Liver (tissue), 9 donors: ENCODE results near the gene EHMT1. TPM values are rescaled to one million over a fixed set of nuclear protein-coding genes. Genes with fewer than 3 reads are reported as not detected.

ENCODE experiments used
- DNase-seq: peaks from one replicate; pipeline ENCODE4 v3.0.0-alpha.2; 2017; ENCODE audit warnings: low spot score
- H3K27ac ChIP-seq, 2 donors: one replicate each; pipeline ENCODE4 v1.7.0; 2013; ENCODE audit warnings: inconsistent platforms in 2 of 2, low read length in 2 of 2, control low read depth in 1 of 2, low read depth in 1 of 2, mild to moderate bottlenecking in 1 of 2
- H3K27me3 ChIP-seq, 4 donors: one replicate each; pipeline versions ENCODE4 v1.6.1 to v1.7.0; 2013; ENCODE audit warnings: low read length in 3 of 4, inconsistent platforms in 1 of 4, mild to moderate bottlenecking in 1 of 4, moderate library complexity in 1 of 4; ENCODE audit not compliant: control insufficient read depth in 4 of 4, insufficient read depth in 4 of 4
- H3K36me3 ChIP-seq, 4 donors: one replicate each; pipeline versions ENCODE4 v1.6.1 to v1.7.0; 2013; ENCODE audit warnings: low read length in 3 of 4, mild to moderate bottlenecking in 3 of 4, low read depth in 1 of 4, moderate library complexity in 1 of 4; ENCODE audit not compliant: control insufficient read depth in 4 of 4, insufficient read depth in 3 of 4
- H3K4me1 ChIP-seq, 4 donors: one replicate each; pipeline versions ENCODE4 v1.6.1 to v1.7.0; 2013; ENCODE audit warnings: low read length in 3 of 4, mild to moderate bottlenecking in 3 of 4, moderate library complexity in 1 of 4; ENCODE audit not compliant: control insufficient read depth in 4 of 4, insufficient read depth in 4 of 4
- H3K4me3 ChIP-seq, 3 donors: one replicate each; pipeline versions ENCODE4 v1.6.1 to v1.7.0; 2013; ENCODE audit warnings: low read length in 3 of 3, control low read depth in 1 of 3, low read depth in 1 of 3, mild to moderate bottlenecking in 1 of 3
- H3K9ac ChIP-seq, 2 donors: one replicate each; pipeline ENCODE4 v1.7.0; 2013; ENCODE audit warnings: low read length in 2 of 2, mild to moderate bottlenecking in 2 of 2, moderate library complexity in 2 of 2, control low read depth in 1 of 2, low read depth in 1 of 2
- H3K9me3 ChIP-seq, 4 donors: one replicate each; pipeline versions ENCODE4 v1.6.1 to v1.7.0; 2013; ENCODE audit warnings: low read length in 3 of 4; ENCODE audit not compliant: control insufficient read depth in 4 of 4
- ATF3 ChIP-seq: IDR thresholded peaks from 2 replicates; pipeline ENCODE4 v1.6.1; 2016; ENCODE audit warnings: antibody characterized with exemption
- CTCF ChIP-seq: fragments of 150-350 bp; IDR thresholded peaks from 2 replicates; pipeline ENCODE4 v1.5.1; 2017; ENCODE audit warnings: improper control_type of control experiment, low read depth, low read length; ENCODE audit not compliant: missing input control
- GABPA ChIP-seq, 2 donors: IDR thresholded peaks in 1 of 2; conservative IDR thresholded peaks in 1 of 2; 2 replicates each; pipeline ENCODE4 v1.6.1; 2016; ENCODE audit warnings: antibody characterized with exemption in 2 of 2, mild to moderate bottlenecking in 1 of 2, moderate library complexity in 1 of 2
- HNF4A ChIP-seq, 2 donors: conservative IDR thresholded peaks; 2 replicates each; pipeline ENCODE4 v1.6.1; 2016; ENCODE audit warnings: antibody characterized with exemption in 2 of 2, mild to moderate bottlenecking in 2 of 2
- JUND ChIP-seq, 2 donors: IDR thresholded peaks; 2 replicates each; pipeline ENCODE4 v1.6.1; 2016; ENCODE audit warnings: antibody characterized with exemption in 2 of 2
- RAD21 ChIP-seq, 2 donors: IDR thresholded peaks; 2 replicates each; pipeline ENCODE4 v1.6.1; 2016; ENCODE audit warnings: antibody characterized with exemption in 2 of 2, mild to moderate bottlenecking in 2 of 2
- RXRA ChIP-seq, 2 donors: IDR thresholded peaks; 2 replicates each; pipeline ENCODE4 v1.6.1; 2017 to 2018; ENCODE audit warnings: antibody characterized with exemption in 2 of 2, mild to moderate bottlenecking in 1 of 2
- SP1 ChIP-seq: IDR thresholded peaks from 2 replicates; pipeline ENCODE4 v1.6.1; 2018; ENCODE audit warnings: antibody characterized with exemption, mild to moderate bottlenecking
- TAF1 ChIP-seq: conservative IDR thresholded peaks from 2 replicates; pipeline ENCODE4 v1.6.1; 2016; ENCODE audit warnings: antibody characterized with exemption, mild to moderate bottlenecking
- YY1 ChIP-seq: IDR thresholded peaks from 2 replicates; pipeline ENCODE4 v1.6.1; 2016; ENCODE audit warnings: antibody characterized with exemption, mild to moderate bottlenecking
- WGBS: extraction: QIAGEN DNeasy Blood & Tissue Kit; methylation state at CpG from one replicate; pipeline ENCODE4 v1.1.7; 2013; 5-methylcytosine and 5-hydroxymethylcytosine counted together
- polyA plus RNA-seq, 2 donors: library from polyadenylated mRNA; stranded (reverse) in 1 of 2; unstranded in 1 of 2; fragments of 200-250 nt in 1 of 2; fragments of >200 nt in 1 of 2; fragmentation: Nextera tagmentation in 1 of 2; extraction: Ambion mirVana in 1 of 2; gene quantifications; one replicate each; pipeline versions ENCODE4 v1.2.1 to v1.2.3, GENCODE V29; 2013 to 2015
- total RNA-seq, 2 donors: library from RNA; depleted of rRNA; stranded (reverse); fragments of >200 nt; gene quantifications; one replicate each; pipeline ENCODE4 v1.2.3, GENCODE V29; 2014
- TF ChIP-seq, protein P1 (sequence below): IDR thresholded peaks from 2 replicates; pipeline ENCODE4 v1.6.1; 2016; ENCODE audit warnings: antibody characterized with exemption, mild to moderate bottlenecking
- TF ChIP-seq, protein P2 (sequence below): IDR thresholded peaks from 2 replicates; pipeline ENCODE4 v1.6.1; 2016; ENCODE audit warnings: antibody characterized with exemption
- TF ChIP-seq, protein P3 (sequence below): IDR thresholded peaks from 2 replicates; pipeline ENCODE4 v1.6.1; 2016; ENCODE audit warnings: antibody characterized with exemption
- donor health status: healthy.
- donor health status: healthy.
- donor health status: healthy.
- donor health status: healthy.
- donor health status: healthy.

EHMT1 gene
- total and polyA plus RNA-seq, 4 donors, result 16.1 to 48.2 (median 27.3) TPM

- Histone ChIP-seq H3K36me3 (peaks cover 11 to 58% (median 36%) of the 10 kb centered on the region in 4 donors), H3K27me3 (no peaks in the 10 kb centered on the region), H3K4me1 (peaks cover 0 to 2% (median 0%) of the 10 kb centered on the region in 4 donors), H3K9ac (no peak overlapping the region), H3K27ac (no peak overlapping the region), H3K9me3 (no peaks in the 10 kb centered on the region), H3K4me3 (no peak overlapping the region)
- no peak for TF ChIP-seq TAF1
- no peak for DNase-seq
- WGBS, result 92% methylated on average over 12 of the region's 12 CpGs
These were observed 165.2 kb downstream of the EHMT1 start for GRCh38 chr9:137784046-137784445.

DNA sequence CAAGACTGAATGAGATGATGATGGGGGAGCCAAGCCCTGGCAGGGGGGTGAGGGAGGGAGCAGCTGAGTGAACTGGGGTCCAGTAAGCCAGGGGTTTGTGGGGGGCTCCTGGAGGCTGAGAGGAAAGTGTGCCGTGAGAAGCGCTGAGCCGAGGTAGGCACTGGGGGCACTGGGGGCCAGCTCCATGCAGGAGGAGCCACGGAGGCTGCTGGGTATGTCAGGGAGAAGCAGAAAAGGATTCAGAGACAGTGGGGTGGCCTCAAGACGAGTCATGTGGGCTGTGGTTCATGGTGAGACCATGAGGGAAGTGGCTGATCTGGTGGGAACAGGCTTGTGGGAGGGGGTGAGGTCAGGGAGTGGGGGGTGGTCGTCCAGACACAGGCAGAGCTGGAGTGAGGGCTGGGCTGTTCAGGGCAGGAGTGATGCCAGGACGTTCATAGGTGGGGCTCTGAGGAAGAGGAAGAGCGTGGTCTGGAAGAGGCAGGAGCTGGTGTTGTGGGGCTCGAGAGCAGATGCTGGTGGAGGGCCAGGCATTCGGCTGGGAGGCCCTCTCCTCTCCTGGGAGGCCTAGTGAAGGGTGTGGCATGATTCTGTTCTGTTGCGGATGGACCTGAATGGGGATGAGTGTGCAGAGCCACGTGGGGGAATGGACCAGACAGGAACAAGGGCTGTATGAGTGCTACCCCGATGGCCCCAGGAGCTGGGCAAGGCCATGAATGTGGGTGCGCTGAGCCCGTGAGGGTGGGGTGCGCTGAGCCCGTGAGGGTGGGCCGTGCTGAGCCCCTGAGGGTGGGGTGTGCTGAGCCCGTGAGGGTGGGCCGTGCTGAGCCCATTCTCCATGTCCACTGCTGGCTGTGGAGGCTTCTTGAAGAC lies 166.1 kb downstream of the EHMT1 start:
- 90% methylated on average over 20 of the region's 20 CpGs for WGBS
- TF ChIP-seq SP1 (no peak), GABPA (IDR thresholded peaks at IDR 0.05 in 1 of 2, conservative IDR thresholded peaks at IDR 0.05 in 1 of 2) (no peak), RAD21 (IDR thresholded peaks at IDR 0.05) (no peak), YY1 (no peak), RXRA (IDR thresholded peaks at IDR 0.05) (no peak), ATF3 (no peak), CTCF (no peak), JUND (IDR thresholded peaks at IDR 0.05) (no peak), HNF4A (conservative IDR thresholded peaks at IDR 0.05) (no peak), TAF1 (no peak)
- TF ChIP-seq, protein P1, sequence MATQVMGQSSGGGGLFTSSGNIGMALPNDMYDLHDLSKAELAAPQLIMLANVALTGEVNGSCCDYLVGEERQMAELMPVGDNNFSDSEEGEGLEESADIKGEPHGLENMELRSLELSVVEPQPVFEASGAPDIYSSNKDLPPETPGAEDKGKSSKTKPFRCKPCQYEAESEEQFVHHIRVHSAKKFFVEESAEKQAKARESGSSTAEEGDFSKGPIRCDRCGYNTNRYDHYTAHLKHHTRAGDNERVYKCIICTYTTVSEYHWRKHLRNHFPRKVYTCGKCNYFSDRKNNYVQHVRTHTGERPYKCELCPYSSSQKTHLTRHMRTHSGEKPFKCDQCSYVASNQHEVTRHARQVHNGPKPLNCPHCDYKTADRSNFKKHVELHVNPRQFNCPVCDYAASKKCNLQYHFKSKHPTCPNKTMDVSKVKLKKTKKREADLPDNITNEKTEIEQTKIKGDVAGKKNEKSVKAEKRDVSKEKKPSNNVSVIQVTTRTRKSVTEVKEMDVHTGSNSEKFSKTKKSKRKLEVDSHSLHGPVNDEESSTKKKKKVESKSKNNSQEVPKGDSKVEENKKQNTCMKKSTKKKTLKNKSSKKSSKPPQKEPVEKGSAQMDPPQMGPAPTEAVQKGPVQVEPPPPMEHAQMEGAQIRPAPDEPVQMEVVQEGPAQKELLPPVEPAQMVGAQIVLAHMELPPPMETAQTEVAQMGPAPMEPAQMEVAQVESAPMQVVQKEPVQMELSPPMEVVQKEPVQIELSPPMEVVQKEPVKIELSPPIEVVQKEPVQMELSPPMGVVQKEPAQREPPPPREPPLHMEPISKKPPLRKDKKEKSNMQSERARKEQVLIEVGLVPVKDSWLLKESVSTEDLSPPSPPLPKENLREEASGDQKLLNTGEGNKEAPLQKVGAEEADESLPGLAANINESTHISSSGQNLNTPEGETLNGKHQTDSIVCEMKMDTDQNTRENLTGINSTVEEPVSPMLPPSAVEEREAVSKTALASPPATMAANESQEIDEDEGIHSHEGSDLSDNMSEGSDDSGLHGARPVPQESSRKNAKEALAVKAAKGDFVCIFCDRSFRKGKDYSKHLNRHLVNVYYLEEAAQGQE, result no peak
- TF ChIP-seq, protein P2, sequence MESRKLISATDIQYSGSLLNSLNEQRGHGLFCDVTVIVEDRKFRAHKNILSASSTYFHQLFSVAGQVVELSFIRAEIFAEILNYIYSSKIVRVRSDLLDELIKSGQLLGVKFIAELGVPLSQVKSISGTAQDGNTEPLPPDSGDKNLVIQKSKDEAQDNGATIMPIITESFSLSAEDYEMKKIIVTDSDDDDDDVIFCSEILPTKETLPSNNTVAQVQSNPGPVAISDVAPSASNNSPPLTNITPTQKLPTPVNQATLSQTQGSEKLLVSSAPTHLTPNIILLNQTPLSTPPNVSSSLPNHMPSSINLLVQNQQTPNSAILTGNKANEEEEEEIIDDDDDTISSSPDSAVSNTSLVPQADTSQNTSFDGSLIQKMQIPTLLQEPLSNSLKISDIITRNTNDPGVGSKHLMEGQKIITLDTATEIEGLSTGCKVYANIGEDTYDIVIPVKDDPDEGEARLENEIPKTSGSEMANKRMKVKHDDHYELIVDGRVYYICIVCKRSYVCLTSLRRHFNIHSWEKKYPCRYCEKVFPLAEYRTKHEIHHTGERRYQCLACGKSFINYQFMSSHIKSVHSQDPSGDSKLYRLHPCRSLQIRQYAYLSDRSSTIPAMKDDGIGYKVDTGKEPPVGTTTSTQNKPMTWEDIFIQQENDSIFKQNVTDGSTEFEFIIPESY, result no peak
- TF ChIP-seq, protein P3, sequence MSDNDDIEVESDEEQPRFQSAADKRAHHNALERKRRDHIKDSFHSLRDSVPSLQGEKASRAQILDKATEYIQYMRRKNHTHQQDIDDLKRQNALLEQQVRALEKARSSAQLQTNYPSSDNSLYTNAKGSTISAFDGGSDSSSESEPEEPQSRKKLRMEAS, result no peak
- H3K27ac ChIP-seq, result no peak overlapping the region
- no peak overlapping the region for H3K9ac ChIP-seq
- H3K4me3 ChIP-seq, result no peak overlapping the region
- peaks cover 8 to 49% (median 30%) of the 10 kb centered on the region in 4 donors for H3K36me3 ChIP-seq
- H3K27me3 ChIP-seq, result no peaks in the 10 kb centered on the region
- no peak for DNase-seq
- no peaks in the 10 kb centered on the region for H3K9me3 ChIP-seq
- H3K4me1 ChIP-seq, result peaks cover 0 to 3% (median 0%) of the 10 kb centered on the region in 4 donors
